Testis (tissue), 3 donors: ENCODE results near the gene TRIM3. TPM values are rescaled to one million over a fixed set of nuclear protein-coding genes. Genes with fewer than 3 reads are reported as not detected.

Experiments used
- DNase-seq: peaks from one replicate; pipeline ENCODE4 v3.0.0-alpha.2; 2019
- H3K27ac ChIP-seq, 2 donors: fragments of 200-600 bp; sonication (generic); one replicate each; pipeline ENCODE4 v1.5.1; 2019
- H3K27me3 ChIP-seq: fragments of 200-600 bp; sonication (generic); one replicate; pipeline ENCODE4 v1.5.1; 2019
- H3K36me3 ChIP-seq: fragments of 200-600 bp; sonication (generic); one replicate; pipeline ENCODE4 v1.5.1; 2017; ENCODE audit warnings: low read depth; ENCODE audit errors: missing control alignments
- H3K4me1 ChIP-seq: fragments of 200-600 bp; sonication (generic); one replicate; pipeline ENCODE4 v1.5.1; 2019
- H3K4me3 ChIP-seq, 2 donors: fragments of 200-600 bp; sonication (generic); one replicate each; pipeline ENCODE4 v1.5.1; 2017 to 2019
- H3K9me3 ChIP-seq: fragments of 200-600 bp; sonication (generic); one replicate; pipeline ENCODE4 v1.5.1; 2017
- CTCF ChIP-seq, 3 experiments: fragments of 450-650 bp in 2 of 3; fragments of 200-600 bp in 1 of 3; sonication (generic) in 1 of 3; IDR thresholded peaks; one replicate each; pipeline ENCODE4 v1.5.1; 2016 to 2019; ENCODE audit warnings: antibody characterized with exemption in 3 of 3, mild to moderate bottlenecking in 2 of 3, moderate library complexity in 1 of 3
- POLR2A ChIP-seq: fragments of 450-650 bp; IDR thresholded peaks from one replicate; pipeline ENCODE4 v1.6.1; 2017; ENCODE audit warnings: antibody characterized with exemption, mild to moderate bottlenecking, moderate library complexity
- WGBS, 2 donors: methylation state at CpG; one replicate each; pipeline ENCODE4 v1.1.5; 2018; 5-methylcytosine and 5-hydroxymethylcytosine counted together
- intact Hi-C: fragments of 100-400 bp; cut with DNase I; formaldehyde crosslinking; loops from one replicate; pipeline ENCODE4 v1.15.1; 2023; ENCODE audit warnings: low total_unique reads
- polyA plus RNA-seq: library from polyadenylated mRNA; stranded (reverse); fragments of 350-450 nt; fragmentation: Illumina TruSeq; extraction: RNeasy Lipid Tissue Mini Kit (QIAGEN cat#74804); gene quantifications from one replicate; pipeline ENCODE4 v1.2.3, GENCODE V29; 2014; ENCODE audit warnings: low read depth, low replicate concordance; ENCODE audit not compliant: insufficient read depth
- total RNA-seq, 2 donors: library from RNA; depleted of rRNA; stranded (reverse); fragments of >200 nt; gene quantifications; one replicate each; pipeline ENCODE4 v1.2.3, GENCODE V29; 2016

Gene TRIM3
- total and polyA plus RNA-seq, 3 donors from 2014 or later = 15.0 to 29.4 (median 29.4) TPM

GRCh38 chr11:6437993-6438392, 35.7 kb downstream of the TRIM3 start:
- Histone ChIP-seq H3K4me3 (no peak overlapping the region), H3K27ac (no peak overlapping the region), H3K36me3 (no peaks in the 10 kb centered on the region), H3K4me1 (no peaks in the 10 kb centered on the region), H3K9me3 (no peaks in the 10 kb centered on the region), H3K27me3 (no peaks in the 10 kb centered on the region)
- 70 to 71% methylated on average over 3 of the region's 3 CpGs for WGBS, 2 donors
- intact Hi-C loops = no loop called here
- no peak for TF ChIP-seq CTCF (IDR thresholded peaks at IDR 0.05)
- no peak for TF ChIP-seq POLR2A
- no peak for DNase-seq

GRCh38 chr11:6437423-6437822, 36.3 kb downstream of the TRIM3 start:
- Histone ChIP-seq H3K27me3 (no peaks in the 10 kb centered on the region), H3K4me3 (no peak overlapping the region), H3K36me3 (no peaks in the 10 kb centered on the region), H3K27ac (no peak overlapping the region), H3K9me3 (no peaks in the 10 kb centered on the region), H3K4me1 (no peaks in the 10 kb centered on the region)
- 88 to 96% methylated on average over 2 to 12 of the region's 12 CpGs for WGBS, 2 donors
- no peak for TF ChIP-seq POLR2A
- no peak for TF ChIP-seq CTCF (IDR thresholded peaks at IDR 0.05)
- no peak for DNase-seq
- intact Hi-C loops = no loop called here

- intact Hi-C loops = no loop called here
- Histone ChIP-seq H3K27me3 (no peaks in the 10 kb centered on the region), H3K36me3 (no peaks in the 10 kb centered on the region), H3K4me3 (no peak overlapping the region), H3K4me1 (no peaks in the 10 kb centered on the region), H3K27ac (no peak overlapping the region), H3K9me3 (no peaks in the 10 kb centered on the region)
- no peak for DNase-seq
- WGBS, 2 donors = 70 to 82% methylated on average over 5 of the region's 5 CpGs
- TF ChIP-seq CTCF (IDR thresholded peaks at IDR 0.05) (no peak), POLR2A (no peak)
Measured at GRCh38 chr11:6433998-6434660, 39.6 kb downstream of the TRIM3 start.

GRCh38 chr11:6431861-6432260, 41.9 kb downstream of the TRIM3 start:
- DNase-seq = no peak
- Histone ChIP-seq H3K4me1 (no peaks in the 10 kb centered on the region), H3K4me3 (no peak overlapping the region), H3K9me3 (no peaks in the 10 kb centered on the region), H3K27me3 (no peaks in the 10 kb centered on the region), H3K36me3 (no peaks in the 10 kb centered on the region), H3K27ac (no peak overlapping the region)
- 96 to 100% methylated on average over 2 to 3 of the region's 3 CpGs for WGBS, 2 donors
- TF ChIP-seq CTCF (IDR thresholded peaks at IDR 0.05) (no peak), POLR2A (no peak)
- intact Hi-C loops = no loop called here

- no peaks in the 10 kb centered on the region for H3K4me1 ChIP-seq
- TF ChIP-seq CTCF (IDR thresholded peaks at IDR 0.05) (no peak), POLR2A (no peak)
- H3K9me3 ChIP-seq = no peaks in the 10 kb centered on the region
- no peaks in the 10 kb centered on the region for H3K27me3 ChIP-seq
- H3K36me3 ChIP-seq = no peaks in the 10 kb centered on the region
- no peak overlapping the region for H3K4me3 ChIP-seq
- H3K27ac ChIP-seq = no peak overlapping the region
- intact Hi-C loops = no loop called here
- no peak for DNase-seq
Measured at GRCh38 chr11:6427516-6427915, 46.2 kb downstream of the TRIM3 start.
